Measurements from ENCODE around the gene ANKS6. TPM values are rescaled to one million over a fixed set of nuclear protein-coding genes. Genes with fewer than 3 reads are reported as not detected.

Gene ANKS6
- total RNA-seq, 1 donor from 2014 or later: 25.8 TPM

GRCh38 chr9:98732091-98732490 is 64.3 kb downstream of the ANKS6 start:
- H3K27me3 ChIP-seq (ENCODE audit: control insufficient read depth, insufficient read depth, low read length): peaks cover 6% of the 10 kb centered on the region
- no peak for TF ChIP-seq CTCF (IDR thresholded peaks at IDR 0.05; ENCODE audit: insufficient read depth, low read length, poor library complexity, severe bottlenecking)
- DNase-seq (ENCODE audit: low read depth): no peak
- H3K36me3 ChIP-seq (ENCODE audit: control insufficient read depth, insufficient read depth, low read length): no peaks in the 10 kb centered on the region
- H3K4me3 ChIP-seq (ENCODE audit: low read depth, low read length): no peak overlapping the region

- peaks cover 10% of the 10 kb centered on the region for H3K27me3 ChIP-seq (ENCODE audit: control insufficient read depth, insufficient read depth, low read length)
- H3K36me3 ChIP-seq (ENCODE audit: control insufficient read depth, insufficient read depth, low read length): no peaks in the 10 kb centered on the region
- no peak for TF ChIP-seq CTCF (IDR thresholded peaks at IDR 0.05; ENCODE audit: insufficient read depth, low read length, poor library complexity, severe bottlenecking)
- DNase-seq (ENCODE audit: low read depth): no peak
- H3K4me3 ChIP-seq (ENCODE audit: low read depth, low read length): no peak overlapping the region
Observed at GRCh38 chr9:98730871-98731270, 65.5 kb downstream of the ANKS6 start.

GRCh38 chr9:98728500-98728899 is 67.9 kb downstream of the ANKS6 start:
- no peak for TF ChIP-seq CTCF (IDR thresholded peaks at IDR 0.05; ENCODE audit: insufficient read depth, low read length, poor library complexity, severe bottlenecking)
- DNase-seq (ENCODE audit: low read depth): no peak
- Histone ChIP-seq H3K4me3 (ENCODE audit: low read depth, low read length) (no peak overlapping the region), H3K27me3 (ENCODE audit: control insufficient read depth, insufficient read depth, low read length) (peaks cover 19% of the 10 kb centered on the region), H3K36me3 (ENCODE audit: control insufficient read depth, insufficient read depth, low read length) (no peaks in the 10 kb centered on the region)

DNA sequence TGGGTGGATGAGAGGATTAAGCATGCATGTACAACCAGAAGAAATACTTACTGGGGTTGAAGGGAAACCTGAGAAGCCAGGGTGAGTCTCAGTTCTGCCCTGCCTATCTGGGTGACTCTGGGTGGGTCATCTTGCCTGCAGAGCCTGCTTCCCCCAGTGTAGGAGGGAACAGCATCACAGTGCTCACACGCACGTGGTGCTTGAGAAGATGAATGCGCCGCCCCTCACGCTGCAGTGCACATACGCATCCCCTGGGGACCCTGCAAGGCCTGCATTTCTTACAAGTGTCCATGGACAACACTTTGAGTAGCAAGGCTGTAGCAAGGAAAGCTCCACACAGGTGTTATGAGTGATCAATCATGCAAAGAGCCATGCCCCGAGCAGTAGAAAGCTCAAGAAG is 68.9 kb downstream of the ANKS6 start:
- TF ChIP-seq CTCF (IDR thresholded peaks at IDR 0.05; ENCODE audit: insufficient read depth, low read length, poor library complexity, severe bottlenecking): no peak
- Histone ChIP-seq H3K4me3 (ENCODE audit: low read depth, low read length) (no peak overlapping the region), H3K36me3 (ENCODE audit: control insufficient read depth, insufficient read depth, low read length) (no peaks in the 10 kb centered on the region), H3K27me3 (ENCODE audit: control insufficient read depth, insufficient read depth, low read length) (peaks cover 22% of the 10 kb centered on the region)
- no peak for DNase-seq (ENCODE audit: low read depth)

GRCh38 chr9:98726735-98727134 is 69.6 kb downstream of the ANKS6 start:
- H3K4me3 ChIP-seq (ENCODE audit: low read depth, low read length): no peak overlapping the region
- H3K36me3 ChIP-seq (ENCODE audit: control insufficient read depth, insufficient read depth, low read length): no peaks in the 10 kb centered on the region
- no peak for TF ChIP-seq CTCF (IDR thresholded peaks at IDR 0.05; ENCODE audit: insufficient read depth, low read length, poor library complexity, severe bottlenecking)
- no peak for DNase-seq (ENCODE audit: low read depth)
- H3K27me3 ChIP-seq (ENCODE audit: control insufficient read depth, insufficient read depth, low read length): peaks cover 22% of the 10 kb centered on the region

GRCh38 chr9:98724810-98725530 is 71.4 kb downstream of the ANKS6 start:
- no peaks in the 10 kb centered on the region for H3K36me3 ChIP-seq (ENCODE audit: control insufficient read depth, insufficient read depth, low read length)
- no peak for DNase-seq (ENCODE audit: low read depth)
- TF ChIP-seq CTCF (IDR thresholded peaks at IDR 0.05; ENCODE audit: insufficient read depth, low read length, poor library complexity, severe bottlenecking): no peak

More at GRCh38 chr9:98724810-98725530, 71.4 kb downstream of the ANKS6 start:
- Histone ChIP-seq H3K27me3 (ENCODE audit: control insufficient read depth, insufficient read depth, low read length) (peaks cover 22% of the 10 kb centered on the region), H3K4me3 (ENCODE audit: low read depth, low read length) (no peak overlapping the region)

All from kidney epithelial cell (primary cell).